ENCODE results near the gene DNAH1. TPM values are rescaled to one million over a fixed set of nuclear protein-coding genes. Genes with fewer than 3 reads are reported as not detected.

DNAH1 gene
- 0.52 to 1.1 TPM (median 1.1 TPM) in 5 replicates for total RNA-seq (2022; extraction: Qiagen RNA extraction; ENCODE audit: low read depth)

DNA sequence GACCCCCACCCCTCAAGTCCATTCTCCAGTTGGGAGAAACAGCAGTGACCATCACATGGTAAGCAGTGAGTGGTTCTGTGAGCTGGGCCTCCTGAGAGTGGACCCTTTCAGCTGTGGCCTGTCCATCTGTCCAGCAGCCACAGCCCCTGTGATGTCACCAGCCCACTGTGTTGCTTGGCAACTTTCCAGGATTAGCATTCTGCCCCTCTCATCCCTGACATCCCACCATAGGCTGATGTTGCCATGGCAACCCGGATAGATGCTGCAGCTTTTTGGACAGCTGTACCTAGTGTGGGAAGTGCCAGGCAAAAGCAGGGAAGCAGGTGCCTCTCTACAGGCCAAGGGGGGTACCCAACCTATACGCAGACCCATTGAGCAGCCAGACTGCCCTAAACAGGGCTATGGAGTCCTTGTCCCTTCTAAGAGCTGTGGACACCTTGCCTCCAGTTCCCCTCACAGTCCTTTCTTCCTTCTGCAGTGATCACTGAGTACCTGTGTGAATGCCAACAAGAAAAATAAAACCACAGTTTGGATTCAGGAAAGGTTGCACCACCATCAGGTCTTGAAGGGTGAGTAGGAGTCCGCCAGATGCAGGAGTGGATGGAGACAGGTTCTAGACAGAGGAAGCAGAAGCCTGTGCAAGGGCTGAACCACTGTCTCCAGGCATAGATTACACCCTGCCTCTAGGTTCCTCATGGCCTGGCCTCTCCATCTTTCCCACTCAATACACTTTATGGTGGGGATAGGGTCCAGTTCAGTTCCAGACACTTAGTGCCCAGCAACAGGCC, at the start of gene DNAH1:
DNAH1 (plus strand) TSS at position 343 of the 788 bp plus-strand sequence. CDS start 6,124 bp downstream, outside the sequence.

DNA sequence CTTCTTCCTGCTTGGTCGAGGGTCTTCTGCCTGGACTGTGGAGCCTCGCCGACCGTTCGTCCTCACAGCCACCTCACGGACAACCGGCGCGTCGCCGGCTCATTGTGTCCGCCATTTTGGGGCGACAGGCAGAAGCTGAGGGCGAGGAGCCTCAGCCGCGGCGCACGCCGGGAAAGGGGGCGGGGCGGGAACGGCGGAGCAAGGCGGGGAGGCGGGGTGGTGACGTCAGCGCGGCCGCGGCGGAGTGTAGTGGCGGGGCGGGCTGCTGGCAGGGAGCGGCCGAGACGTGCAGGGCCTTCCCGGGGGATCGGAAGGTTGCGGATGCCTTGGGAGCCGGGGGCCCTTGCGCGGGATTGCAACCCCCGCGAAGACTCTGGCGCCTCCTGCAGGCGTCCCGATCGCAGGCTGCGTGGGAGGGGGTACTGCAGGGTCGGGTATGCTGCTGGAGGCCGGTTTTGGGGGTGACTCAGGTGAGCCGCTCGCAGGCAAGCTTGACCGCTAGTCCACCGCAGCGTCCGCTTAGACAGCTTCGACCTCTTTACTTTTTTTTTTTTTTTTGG, 37.5 kb upstream of the DNAH1 start, which contains the start of gene WDR82:
WDR82 (minus strand) TSS at position 140 of the 560 bp plus-strand sequence. CDS start 288 bp downstream, outside the sequence.

GRCh38 chr3:52444860-52445793, 129.0 kb downstream of the DNAH1 start, which contains the start of gene SEMA3G:
TSS of gene SEMA3G (minus strand) at chr3:52445103. CDS start at chr3:52445027, 76 bp downstream.

Other genes starting within 250 kb of the DNAH1 start
- 15.9 to 20.8 TPM (median 19.1 TPM) in 5 replicates for gene POC1A, start 161.9 kb upstream of the DNAH1 start, total RNA-seq (2022; extraction: Qiagen RNA extraction; ENCODE audit: low read depth)
- gene ALAS1, start 118.2 kb upstream of the DNAH1 start, total RNA-seq (2022; extraction: Qiagen RNA extraction; ENCODE audit: low read depth), result 46.7 to 57.0 TPM (median 52.8 TPM) in 5 replicates
- 0.08 TPM in 2 of 5 replicates, not detected in the others for gene TLR9, start 90.7 kb upstream of the DNAH1 start, total RNA-seq (2022; extraction: Qiagen RNA extraction; ENCODE audit: low read depth)
- gene TWF2, start 77.2 kb upstream of the DNAH1 start, total RNA-seq (2022; extraction: Qiagen RNA extraction; ENCODE audit: low read depth), result 67.0 to 80.9 TPM (median 68.5 TPM) in 5 replicates
- 4.2 to 5.8 TPM (median 5.2 TPM) in 5 replicates for gene PPM1M, start 70.6 kb upstream of the DNAH1 start, total RNA-seq (2022; extraction: Qiagen RNA extraction; ENCODE audit: low read depth)
- gene WDR82, start 37.7 kb upstream of the DNAH1 start, total RNA-seq (2022; extraction: Qiagen RNA extraction; ENCODE audit: low read depth), result 49.8 to 53.8 TPM (median 52.2 TPM) in 5 replicates
- 3.2 to 4.9 TPM (median 4.7 TPM) in 5 replicates for gene GLYCTK, start 28.5 kb upstream of the DNAH1 start, total RNA-seq (2022; extraction: Qiagen RNA extraction; ENCODE audit: low read depth)
- gene BAP1, start 93.7 kb downstream of the DNAH1 start, total RNA-seq (2022; extraction: Qiagen RNA extraction; ENCODE audit: low read depth), result 32.7 to 41.2 TPM (median 39.4 TPM) in 5 replicates
- 2.5 to 3.2 TPM (median 2.7 TPM) in 5 replicates for gene PHF7, start 94.3 kb downstream of the DNAH1 start, total RNA-seq (2022; extraction: Qiagen RNA extraction; ENCODE audit: low read depth)
- gene SEMA3G, start 128.8 kb downstream of the DNAH1 start, total RNA-seq (2022; extraction: Qiagen RNA extraction; ENCODE audit: low read depth), result 0.05 to 0.15 TPM (median 0.10 TPM) in 5 replicates
- gene TNNC1, start 137.7 kb downstream of the DNAH1 start, total RNA-seq (2022; extraction: Qiagen RNA extraction; ENCODE audit: low read depth), result 1.2 to 1.5 TPM (median 1.4 TPM) in 5 replicates
- gene NISCH, start 139.3 kb downstream of the DNAH1 start, total RNA-seq (2022; extraction: Qiagen RNA extraction; ENCODE audit: low read depth), result 12.3 to 15.0 TPM (median 13.4 TPM) in 5 replicates
- gene STAB1, start 179.0 kb downstream of the DNAH1 start, total RNA-seq (2022; extraction: Qiagen RNA extraction; ENCODE audit: low read depth), result 0.05 TPM in 1 of 5 replicates, not detected in the others
- gene NT5DC2, start 217.5 kb downstream of the DNAH1 start, total RNA-seq (2022; extraction: Qiagen RNA extraction; ENCODE audit: low read depth), result 78.9 to 109 TPM (median 101 TPM) in 5 replicates
- gene UQCC5, start 220.3 kb downstream of the DNAH1 start, total RNA-seq (2022; extraction: Qiagen RNA extraction; ENCODE audit: low read depth), result 50.9 to 73.7 TPM (median 62.1 TPM) in 5 replicates

All from A549 treated with CpdA at 1 μM for 4 hours (cell line).